Ovary (tissue), 3 donors: ENCODE data around the gene P2RX2.

ENCODE experiments used
- CTCF ChIP-seq, 3 donors: fragments of 450-650 bp in 2 of 3; fragments of 200-600 bp in 1 of 3; IDR thresholded peaks; one replicate each; pipeline versions ENCODE4 v1.5.1 to v1.8.0; 2016 to 2022; ENCODE audit warnings: antibody characterized with exemption in 3 of 3, mild to moderate bottlenecking in 1 of 3
- EP300 ChIP-seq: sonication (generic); formaldehyde crosslinking; IDR thresholded peaks from one replicate; pipeline ENCODE4 v1.6.1; 2017; ENCODE audit warnings: antibody characterized with exemption
- POLR2A ChIP-seq: fragments of 450-650 bp; IDR thresholded peaks from one replicate; pipeline ENCODE4 v1.6.1; 2017; ENCODE audit warnings: antibody characterized with exemption, mild to moderate bottlenecking, moderate library complexity
- donor health status: DM: no; HTN: no; CAD: no.

- TF ChIP-seq POLR2A: no peak
- TF ChIP-seq CTCF (IDR thresholded peaks at IDR 0.05): no peak
- TF ChIP-seq EP300: no peak
Measured at GRCh38 chr12:132621657-132622435, 3.3 kb downstream of the P2RX2 start.
